Mesendoderm (in vitro differentiated cells): Measurements from ENCODE around the gene COL6A1.
"Not testable (repeated sequence)": the region's sequence is repeated elsewhere in the genome, so short reads cannot be mapped to it uniquely, and the experiment has no call there.

Experiments
- DNase-seq: peaks from one replicate; pipeline ENCODE4 v3.0.0; 2013
- H2AK5ac ChIP-seq: 2 replicates; pipeline ENCODE4 v1.6.1; 2013; ENCODE audit warnings: low read length, inconsistent platforms
- H2BK120ac ChIP-seq: 2 replicates; pipeline ENCODE4 v1.6.1; 2013; ENCODE audit warnings: low read depth, mild to moderate bottlenecking, low read length, moderate library complexity, mixed read lengths
- H2BK15ac ChIP-seq: replicated peaks from 2 replicates; pipeline ENCODE4 v1.6.1; 2013; ENCODE audit warnings: low read depth, mild to moderate bottlenecking, moderate library complexity
- H2BK5ac ChIP-seq: 2 replicates; pipeline ENCODE4 v1.6.1; 2013; ENCODE audit warnings: low read length, inconsistent platforms
- H3K18ac ChIP-seq: 2 replicates; pipeline ENCODE4 v1.6.1; 2013; ENCODE audit warnings: mild to moderate bottlenecking, low read length, mixed read lengths
- H3K23ac ChIP-seq: one replicate; pipeline ENCODE4 v1.6.1; 2013; ENCODE audit warnings: low read length
- H3K27ac ChIP-seq: 2 replicates; pipeline ENCODE4 v1.5.1; 2013; ENCODE audit warnings: low read depth, mild to moderate bottlenecking, inconsistent platforms, low read length, moderate library complexity
- H3K27me3 ChIP-seq: 2 replicates; pipeline ENCODE4 v1.6.1; 2013; ENCODE audit warnings: low read length, control low read depth, mild to moderate bottlenecking, inconsistent platforms; ENCODE audit not compliant: insufficient read depth, poor library complexity
- H3K36me3 ChIP-seq: 2 replicates; pipeline ENCODE4 v1.6.1; 2013; ENCODE audit warnings: low read length, inconsistent platforms; ENCODE audit not compliant: control insufficient read depth, insufficient read depth
- H3K4ac ChIP-seq: one replicate; pipeline ENCODE4 v1.6.1; 2013; ENCODE audit warnings: low read depth, mild to moderate bottlenecking, low read length, moderate library complexity
- H3K4me1 ChIP-seq: 2 replicates; pipeline ENCODE4 v1.6.1; 2013; ENCODE audit warnings: low read depth, low read length, inconsistent platforms; ENCODE audit not compliant: control insufficient read depth
- H3K4me2 ChIP-seq: 2 replicates; pipeline ENCODE4 v1.6.1; 2013; ENCODE audit warnings: low read length
- H3K4me3 ChIP-seq: 2 replicates; pipeline ENCODE4 v1.5.1; 2013; ENCODE audit warnings: mild to moderate bottlenecking, low read length
- H3K56ac ChIP-seq: one replicate; pipeline ENCODE4 v1.6.1; 2013; ENCODE audit warnings: low read length
- H3K79me1 ChIP-seq: 2 replicates; pipeline ENCODE4 v1.6.1; 2013; ENCODE audit warnings: low read length, inconsistent platforms
- H3K79me2 ChIP-seq: 2 replicates; pipeline ENCODE4 v1.6.1; 2013; ENCODE audit warnings: mild to moderate bottlenecking, low read length; ENCODE audit not compliant: control insufficient read depth, insufficient read depth
- H3K9ac ChIP-seq: 2 replicates; pipeline ENCODE4 v1.6.1; 2013; ENCODE audit warnings: low read length, inconsistent platforms
- H4K5ac ChIP-seq: one replicate; pipeline ENCODE4 v1.6.1; 2013; ENCODE audit warnings: low read length
- H4K8ac ChIP-seq: one replicate; pipeline ENCODE4 v1.6.1; 2013; ENCODE audit warnings: low read depth, mild to moderate bottlenecking, control low read depth, low read length, moderate library complexity
- WGBS: extraction: QIAGEN DNeasy Blood & Tissue Kit; methylation state at CpG from one replicate; pipeline ENCODE4 v1.1.7; 2013; ENCODE audit warnings: low lambda C conversion rate, missing lambda C conversion rate; ENCODE audit not compliant: insufficient coverage; ENCODE audit errors: extremely low coverage; 5-methylcytosine and 5-hydroxymethylcytosine counted together

Gene COL6A1

DNA sequence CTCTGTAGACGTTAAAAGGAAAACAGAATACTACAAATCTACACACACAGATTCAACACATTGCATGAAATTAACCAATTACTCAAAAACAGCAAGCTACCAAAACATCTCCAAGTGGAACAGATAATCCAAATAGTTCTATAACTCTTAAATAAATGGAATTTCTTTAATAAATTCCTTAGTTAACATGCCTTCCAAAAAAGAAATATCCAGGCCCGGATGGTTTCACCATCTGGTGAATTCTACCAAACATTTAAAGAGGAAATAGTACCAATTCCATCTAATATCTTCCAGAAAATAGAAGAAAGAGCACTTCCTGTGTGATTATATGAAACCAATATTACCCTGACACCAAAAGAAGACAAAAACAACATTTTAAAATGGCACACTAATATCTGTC lies 63.6 kb downstream of the COL6A1 start:
- H3K27me3 ChIP-seq = no peaks in the 10 kb centered on the region
- no peak overlapping the region for H2BK5ac ChIP-seq
- no peak overlapping the region for H2AK5ac ChIP-seq
- H3K36me3 ChIP-seq = no peaks in the 10 kb centered on the region
- H4K8ac ChIP-seq = no peak overlapping the region
- no peak overlapping the region for H3K56ac ChIP-seq
- H3K27ac ChIP-seq = no peak overlapping the region
- no peak overlapping the region for H3K23ac ChIP-seq
- H3K4ac ChIP-seq = no peak overlapping the region
- no peak overlapping the region for H2BK120ac ChIP-seq
- H3K79me1 ChIP-seq = no peaks in the 10 kb centered on the region
- H3K4me1 ChIP-seq = peaks cover 8% of the 10 kb centered on the region
- no peak overlapping the region for H3K4me3 ChIP-seq
- no peak overlapping the region for H3K18ac ChIP-seq
- H3K79me2 ChIP-seq = no peaks in the 10 kb centered on the region
- no peak overlapping the region for H3K9ac ChIP-seq
- WGBS = no CpG with 5 or more reads among the region's 2 CpGs
- no peak overlapping the region for H3K4me2 ChIP-seq
- no peak overlapping the region for H2BK15ac ChIP-seq
- DNase-seq = no peak
- no peak overlapping the region for H4K5ac ChIP-seq

DNA sequence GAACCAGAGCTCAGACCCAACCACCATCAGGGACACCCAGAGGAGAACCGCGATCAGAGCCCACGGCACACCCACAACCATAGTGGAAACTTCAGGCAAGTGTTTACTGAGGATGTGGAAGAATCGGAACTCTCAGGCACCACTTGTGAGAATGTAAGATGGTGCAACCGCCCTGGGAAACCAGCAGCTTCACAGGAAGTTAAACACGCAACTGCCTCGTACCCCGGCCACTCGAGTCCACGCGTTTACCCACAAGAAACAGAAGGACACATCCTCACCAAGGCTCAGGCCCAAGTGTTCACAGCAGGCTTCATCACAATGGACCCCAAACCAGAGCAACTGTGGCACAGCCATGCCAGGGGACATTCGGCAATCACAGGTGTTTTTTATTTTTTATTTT lies 64.9 kb downstream of the COL6A1 start:
- Histone ChIP-seq H3K27ac (no peak overlapping the region), H2AK5ac (no peak overlapping the region), H3K36me3 (no peaks in the 10 kb centered on the region), H3K79me1 (no peaks in the 10 kb centered on the region), H3K27me3 (no peaks in the 10 kb centered on the region), H2BK15ac (no peak overlapping the region), H4K5ac (no peak overlapping the region), H3K56ac (no peak overlapping the region), H3K18ac (no peak overlapping the region), H3K9ac (no peak overlapping the region), H3K4ac (no peak overlapping the region), H3K4me3 (no peak overlapping the region), H3K23ac (no peak overlapping the region), H4K8ac (no peak overlapping the region), H3K4me2 (no peak overlapping the region), H3K4me1 (peaks cover 8% of the 10 kb centered on the region), H2BK120ac (no peak overlapping the region), H3K79me2 (no peaks in the 10 kb centered on the region), H2BK5ac (no peak overlapping the region)
- no CpG with 5 or more reads among the region's 12 CpGs for WGBS
- DNase-seq = no peak

- not testable (repeated sequence) for H4K5ac ChIP-seq, DNase-seq, H3K27me3 ChIP-seq, H2AK5ac ChIP-seq, H2BK15ac ChIP-seq, H3K18ac ChIP-seq, H3K4me1 ChIP-seq, H3K79me1 ChIP-seq, H3K23ac ChIP-seq, H3K4me3 ChIP-seq, H3K27ac ChIP-seq, H3K9ac ChIP-seq, H3K36me3 ChIP-seq, H2BK5ac ChIP-seq, H2BK120ac ChIP-seq, H4K8ac ChIP-seq, H3K4ac ChIP-seq, H3K56ac ChIP-seq, H3K79me2 ChIP-seq, H3K4me2 ChIP-seq
- no CpG with 5 or more reads among the region's 12 CpGs for WGBS
Observed at GRCh38 chr21:46046906-46047305, 65.3 kb downstream of the COL6A1 start.

DNA sequence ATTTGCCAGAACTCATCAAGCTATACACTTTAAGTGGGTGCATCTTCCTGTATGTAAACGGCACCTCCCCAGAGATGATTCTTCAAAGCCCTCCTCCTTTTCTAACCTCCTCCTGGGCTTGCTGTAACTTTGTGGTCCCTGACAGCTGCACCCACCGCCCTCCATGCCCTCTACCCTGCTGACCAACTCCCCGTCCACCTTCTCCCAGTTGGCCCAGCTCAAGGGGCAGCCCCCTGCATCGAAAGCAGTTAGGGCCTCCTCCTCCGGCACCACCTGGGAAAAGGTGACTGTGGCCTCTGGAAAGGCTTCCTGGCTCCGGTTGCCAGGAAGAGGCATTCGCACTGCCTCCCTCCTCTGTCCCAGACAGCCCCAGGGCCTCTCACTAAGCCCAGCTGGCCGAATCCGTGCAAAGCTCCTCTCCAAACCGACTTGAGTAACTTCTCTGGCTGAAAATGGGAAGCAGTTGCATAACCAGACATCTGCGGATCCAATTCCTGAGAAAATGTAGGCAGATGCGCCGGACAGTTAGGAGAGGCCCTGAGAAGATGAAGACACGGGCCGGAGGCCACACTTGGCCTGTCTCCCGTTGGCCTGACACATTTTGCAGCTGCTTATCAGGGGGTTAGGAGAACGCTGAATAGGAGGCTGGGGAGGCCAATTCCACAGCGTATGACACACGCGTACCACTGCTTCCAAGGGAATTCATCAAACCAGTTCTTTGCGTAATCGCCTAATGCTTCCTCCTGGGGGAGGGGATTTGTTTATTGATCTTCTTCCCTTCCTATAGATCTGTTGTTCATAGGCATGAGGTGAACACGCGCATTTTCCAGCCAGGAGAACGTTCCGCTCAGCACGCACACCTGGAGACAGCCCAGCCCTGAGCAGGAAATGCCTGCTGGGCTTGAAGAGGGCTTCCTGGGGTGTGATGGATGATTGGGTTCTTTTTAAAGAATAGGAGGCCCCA lies 67.6 kb downstream of the COL6A1 start:
- Histone ChIP-seq H3K9ac (no peak overlapping the region), H3K27ac (peak overlapping the region; percentile 18), H2BK5ac (peak overlapping the region; percentile 84), H3K79me1 (no peaks in the 10 kb centered on the region), H3K4me1 (peaks cover 8% of the 10 kb centered on the region), H3K27me3 (no peaks in the 10 kb centered on the region), H3K23ac (no peak overlapping the region), H3K4me2 (no peak overlapping the region), H3K79me2 (no peaks in the 10 kb centered on the region), H3K36me3 (no peaks in the 10 kb centered on the region), H2AK5ac (peak overlapping the region; percentile 29), H3K4ac (no peak overlapping the region), H3K18ac (no peak overlapping the region), H2BK120ac (no peak overlapping the region), H3K4me3 (no peak overlapping the region), H2BK15ac (no peak overlapping the region), H4K5ac (no peak overlapping the region), H3K56ac (peak overlapping the region; percentile 68), H4K8ac (no peak overlapping the region)
- WGBS = no CpG with 5 or more reads among the region's 27 CpGs
- DNase-seq = peak; percentile 63

- Histone ChIP-seq H3K27me3 (no peaks in the 10 kb centered on the region), H2BK5ac (peak overlapping the region; percentile 26), H3K36me3 (no peaks in the 10 kb centered on the region), H2AK5ac (peak overlapping the region; percentile 85), H3K4ac (peak overlapping the region; percentile 40), H4K5ac (no peak overlapping the region), H3K27ac (no peak overlapping the region), H3K18ac (peak overlapping the region; percentile 15), H3K79me2 (no peaks in the 10 kb centered on the region), H3K4me2 (no peak overlapping the region), H3K79me1 (no peaks in the 10 kb centered on the region), H3K4me1 (peaks cover 8% of the 10 kb centered on the region), H3K56ac (peak overlapping the region; percentile 47), H2BK120ac (no peak overlapping the region), H3K23ac (no peak overlapping the region), H3K9ac (no peak overlapping the region), H3K4me3 (no peak overlapping the region), H4K8ac (no peak overlapping the region), H2BK15ac (no peak overlapping the region)
- DNase-seq = no peak
- WGBS = no CpG with 5 or more reads among the region's 33 CpGs
Observed at GRCh38 chr21:46049890-46050667, 68.5 kb downstream of the COL6A1 start.
